Caco-2 (cell line): ENCODE data around the gene COQ7. TPM values are rescaled to one million over a fixed set of nuclear protein-coding genes. Genes with fewer than 3 reads are reported as not detected.

Experiments used
- BruUV-seq: library from RNA; stranded (reverse); fragments of 400-500 nt; replicated peaks from 2 replicates; lab custom pipeline; 2021; lab: Mats Ljungman, UMichigan
- CTCF ChIA-PET: fragments of 300-600 bp; sonication (Branson Sonifier 250); formaldehyde crosslinking; loops from one replicate; lab custom pipeline; 2022; ENCODE audit warnings: antibody characterized with exemption; lab: Charles Lee
- POLR2A ChIA-PET: fragments of 300-600 bp; sonication (Branson Sonifier 250); formaldehyde crosslinking; loops from one replicate; lab custom pipeline; 2022; ENCODE audit warnings: antibody characterized with exemption; lab: Charles Lee
- DNase-seq, 2 experiments: peaks; one replicate each; pipeline versions ENCODE4 v3.0.0 to v3.0.0-alpha.2; 2020 to 2022
- H3K27me3 ChIP-seq: replicated peaks from 2 replicates; pipeline ENCODE4 v1.6.0; 2011; ENCODE audit warnings: low read length; ENCODE audit not compliant: control insufficient read depth, insufficient read depth
- H3K36me3 ChIP-seq: 2 replicates; pipeline ENCODE4 v1.5.1; 2011; ENCODE audit warnings: low read length; ENCODE audit not compliant: control insufficient read depth, insufficient read depth
- H3K4me1 ChIP-seq: fragments of 250-450 bp; sonication (Bioruptor Pico); 2 replicates; pipeline ENCODE4 v1.5.1; 2020; ENCODE audit warnings: mild to moderate bottlenecking
- H3K4me3 ChIP-seq: 2 replicates; pipeline ENCODE4 v1.5.1; 2011; ENCODE audit warnings: low read depth, mild to moderate bottlenecking, control low read depth, low read length
- H3K9me3 ChIP-seq: fragments of 250-450 bp; sonication (Bioruptor Pico); 2 replicates; pipeline ENCODE4 v1.5.1; 2020; ENCODE audit warnings: mild to moderate bottlenecking, moderate library complexity
- H3K27ac Mint-ChIP-seq: one replicate; pipeline ENCODE4 v1.8.0; 2022; ENCODE audit warnings: mixed read lengths; ENCODE audit not compliant: unreplicated experiment
- H3K27me3 Mint-ChIP-seq: one replicate; pipeline ENCODE4 v1.8.0; 2022; ENCODE audit warnings: mixed read lengths; ENCODE audit not compliant: insufficient read depth, unreplicated experiment
- H3K36me3 Mint-ChIP-seq: one replicate; pipeline ENCODE4 v1.8.0; 2022; ENCODE audit warnings: mild to moderate bottlenecking, mixed read lengths; ENCODE audit not compliant: insufficient read depth, unreplicated experiment
- H3K4me1 Mint-ChIP-seq: one replicate; pipeline ENCODE4 v1.8.0; 2022; ENCODE audit warnings: low read depth, mixed read lengths; ENCODE audit not compliant: unreplicated experiment
- H3K4me3 Mint-ChIP-seq: one replicate; pipeline ENCODE4 v1.8.0; 2022; ENCODE audit warnings: mild to moderate bottlenecking, moderate library complexity, mixed read lengths; ENCODE audit not compliant: unreplicated experiment
- H3K9me3 Mint-ChIP-seq: one replicate; pipeline ENCODE4 v1.8.0; 2022; ENCODE audit warnings: mixed read lengths; ENCODE audit not compliant: unreplicated experiment
- CTCF ChIP-seq, 2 experiments: fragments of 200-600 bp in 1 of 2; IDR thresholded peaks; 1 replicate in 1 of 2; 2 replicates in 1 of 2; pipeline versions ENCODE4 v1.5.1 to v1.8.0; 2011 to 2022; ENCODE audit warnings: antibody characterized with exemption in 1 of 2, control low read depth in 1 of 2, inconsistent platforms in 1 of 2, low read depth in 1 of 2, low read length in 1 of 2, mild to moderate bottlenecking in 1 of 2, moderate library complexity in 1 of 2; ENCODE audit not compliant: insufficient read depth in 1 of 2, severe bottlenecking in 1 of 2, unreplicated experiment in 1 of 2
- intact Hi-C: fragments of 100-400 bp; cut with micrococcal nuclease; formaldehyde crosslinking; loops from one replicate; pipeline ENCODE4 v1.10.0; 2022; ENCODE audit not compliant: unreplicated experiment
- total RNA-seq: library from RNA; stranded (reverse); gene quantifications from 2 replicates; pipeline ENCODE4 v1.2.3, GENCODE V29; 2022

The COQ7 gene
- total RNA-seq, 1 experiment from 2014 or later = 17.3 TPM

- Histone ChIP-seq H3K9me3 (no peaks in the 10 kb centered on the region; the same call in 1 of the 2 replicates), H3K4me1 (peaks cover 5% of the 10 kb centered on the region; the same call in 1 of the 2 replicates), H3K36me3 (no peaks in the 10 kb centered on the region), H3K4me3 (no peak overlapping the region), H3K27me3 (no peaks in the 10 kb centered on the region)
- Mint-ChIP-seq H3K9me3 (no peaks in the 10 kb centered on the region), H3K4me3 (no peak overlapping the region), H3K27me3 (no peaks in the 10 kb centered on the region), H3K36me3 (peaks cover 2% of the 10 kb centered on the region), H3K27ac (no peak overlapping the region), H3K4me1 (peaks cover 6% of the 10 kb centered on the region)
- intact Hi-C loops = no loop called here
- ChIA-PET POLR2A (no interaction called here), CTCF (no interaction called here)
- no TSS peak for BruUV-seq
- TF ChIP-seq CTCF (IDR thresholded peaks at IDR 0.05; ENCODE audit: insufficient read depth in 1 of 2, low read depth in 1 of 2, low read length in 1 of 2, severe bottlenecking in 1 of 2, unreplicated experiment in 1 of 2) = no peak
- no peak for DNase-seq
Observed at GRCh38 chr16:19127205-19127604, 59.8 kb downstream of the COQ7 start.

- no peaks in the 10 kb centered on the region for H3K27me3 Mint-ChIP-seq
- no peaks in the 10 kb centered on the region for H3K36me3 Mint-ChIP-seq
- no peak overlapping the region for H3K4me3 Mint-ChIP-seq
- intact Hi-C loops = no loop called here
- H3K4me3 ChIP-seq = no peak overlapping the region
- H3K36me3 ChIP-seq = no peaks in the 10 kb centered on the region
- no peak for DNase-seq
- POLR2A ChIA-PET = no interaction called here
- peaks cover under 1% of the 10 kb centered on the region for H3K4me1 Mint-ChIP-seq
- TF ChIP-seq CTCF (IDR thresholded peaks at IDR 0.05; ENCODE audit: insufficient read depth in 1 of 2, low read depth in 1 of 2, low read length in 1 of 2, severe bottlenecking in 1 of 2, unreplicated experiment in 1 of 2) = no peak
- no peaks in the 10 kb centered on the region for H3K9me3 Mint-ChIP-seq
- H3K4me1 ChIP-seq = peaks cover under 1% of the 10 kb centered on the region; the same call in 1 of the 2 replicates
- no peaks in the 10 kb centered on the region for H3K27me3 ChIP-seq
- H3K9me3 ChIP-seq = no peaks in the 10 kb centered on the region; the same call in 1 of the 2 replicates
- CTCF ChIA-PET = no interaction called here
- H3K27ac Mint-ChIP-seq = no peak overlapping the region
- BruUV-seq = no TSS peak
Observed at GRCh38 chr16:19127674-19128131, 60.3 kb downstream of the COQ7 start.

- Histone ChIP-seq H3K9me3 (no peaks in the 10 kb centered on the region; the same call in 1 of the 2 replicates), H3K4me3 (no peak overlapping the region), H3K36me3 (no peaks in the 10 kb centered on the region), H3K4me1 (no peaks in the 10 kb centered on the region), H3K27me3 (no peaks in the 10 kb centered on the region)
- no peaks in the 10 kb centered on the region for H3K27me3 Mint-ChIP-seq
- no peak for DNase-seq
- ChIA-PET CTCF (no interaction called here), POLR2A (interaction anchor here (0.5 kb wide), 1 partner anchor 39 kb away, joined by 8 read pairs; no protein-coding TSS in a partner anchor)
- H3K36me3 Mint-ChIP-seq = no peaks in the 10 kb centered on the region
- H3K9me3 Mint-ChIP-seq = no peaks in the 10 kb centered on the region
- no peak overlapping the region for H3K4me3 Mint-ChIP-seq
- H3K4me1 Mint-ChIP-seq = no peaks in the 10 kb centered on the region
- no peak overlapping the region for H3K27ac Mint-ChIP-seq
- intact Hi-C loops = no loop called here
- BruUV-seq = no TSS peak
- TF ChIP-seq CTCF (IDR thresholded peaks at IDR 0.05; ENCODE audit: insufficient read depth in 1 of 2, low read depth in 1 of 2, low read length in 1 of 2, severe bottlenecking in 1 of 2, unreplicated experiment in 1 of 2) = no peak
Observed at GRCh38 chr16:19128454-19129200, 61.2 kb downstream of the COQ7 start.

Other genes with a start within 250 kb of the COQ7 start
- 79.1 and 80.2 TPM in 2 replicates for gene SMG1, start 141.2 kb upstream of the COQ7 start, total RNA-seq
- gene TMC7, start 83.7 kb upstream of the COQ7 start, total RNA-seq = 4.0 and 4.5 TPM in 2 replicates
- gene ITPRIPL2, start 46.4 kb downstream of the COQ7 start, total RNA-seq = 24.5 TPM in 2 replicates
- 4.2 and 4.6 TPM in 2 replicates for gene SYT17, start 100.6 kb downstream of the COQ7 start, total RNA-seq
- gene CLEC19A, start 218.1 kb downstream of the COQ7 start, total RNA-seq = not detected in 2 replicates